ENCODE data around the gene NTMT1.

The NTMT1 gene

GRCh38 chr9:129676975-129677374 is 51.0 kb downstream of the NTMT1 start:
- Histone ChIP-seq H3K27me3 (ENCODE audit: control insufficient read depth in 1 of 2, insufficient read depth in 2 of 2, low read length in 2 of 2) (no peaks in the 10 kb centered on the region), H3K27ac (ENCODE audit: low read depth, low read length) (no peak overlapping the region), H3K4me1 (ENCODE audit: control insufficient read depth in 1 of 2, insufficient read depth in 2 of 2, low read length in 2 of 2) (no peaks in the 10 kb centered on the region), H3K9ac (ENCODE audit: low read depth in 1 of 2, low read length in 2 of 2) (no peak overlapping the region), H3K4me3 (ENCODE audit: low read depth in 1 of 2, low read length in 2 of 2) (no peak overlapping the region), H3K9me3 (ENCODE audit: control insufficient read depth in 1 of 2, low read length in 2 of 2) (no peaks in the 10 kb centered on the region), H3K36me3 (ENCODE audit: control insufficient read depth in 1 of 2, insufficient read depth in 2 of 2, low read length in 2 of 2) (no peaks in the 10 kb centered on the region)

- Histone ChIP-seq H3K27ac (ENCODE audit: low read depth, low read length) (no peak overlapping the region), H3K9ac (ENCODE audit: low read depth in 1 of 2, low read length in 2 of 2) (no peak overlapping the region), H3K9me3 (ENCODE audit: control insufficient read depth in 1 of 2, low read length in 2 of 2) (no peaks in the 10 kb centered on the region), H3K27me3 (ENCODE audit: control insufficient read depth in 1 of 2, insufficient read depth in 2 of 2, low read length in 2 of 2) (no peaks in the 10 kb centered on the region), H3K4me3 (ENCODE audit: low read depth in 1 of 2, low read length in 2 of 2) (no peak overlapping the region), H3K4me1 (ENCODE audit: control insufficient read depth in 1 of 2, insufficient read depth in 2 of 2, low read length in 2 of 2) (no peaks in the 10 kb centered on the region), H3K36me3 (ENCODE audit: control insufficient read depth in 1 of 2, insufficient read depth in 2 of 2, low read length in 2 of 2) (no peaks in the 10 kb centered on the region)
Observed at GRCh38 chr9:129677456-129677855, 51.5 kb downstream of the NTMT1 start.

- H3K27me3 ChIP-seq (ENCODE audit: control insufficient read depth in 1 of 2, insufficient read depth in 2 of 2, low read length in 2 of 2): no peaks in the 10 kb centered on the region
- no peaks in the 10 kb centered on the region for H3K9me3 ChIP-seq (ENCODE audit: control insufficient read depth in 1 of 2, low read length in 2 of 2)
- no peak overlapping the region for H3K4me3 ChIP-seq (ENCODE audit: low read depth in 1 of 2, low read length in 2 of 2)
- no peaks in the 10 kb centered on the region for H3K36me3 ChIP-seq (ENCODE audit: control insufficient read depth in 1 of 2, insufficient read depth in 2 of 2, low read length in 2 of 2)
- no peak overlapping the region for H3K9ac ChIP-seq (ENCODE audit: low read depth in 1 of 2, low read length in 2 of 2)
- no peak overlapping the region for H3K27ac ChIP-seq (ENCODE audit: low read depth, low read length)
- no peaks in the 10 kb centered on the region for H3K4me1 ChIP-seq (ENCODE audit: control insufficient read depth in 1 of 2, insufficient read depth in 2 of 2, low read length in 2 of 2)
Observed at GRCh38 chr9:129678844-129679243, 52.9 kb downstream of the NTMT1 start.

GRCh38 chr9:129679537-129679936 is 53.6 kb downstream of the NTMT1 start:
- no peak overlapping the region for H3K4me3 ChIP-seq (ENCODE audit: low read depth in 1 of 2, low read length in 2 of 2)
- H3K9ac ChIP-seq (ENCODE audit: low read depth in 1 of 2, low read length in 2 of 2): no peak overlapping the region
- H3K36me3 ChIP-seq (ENCODE audit: control insufficient read depth in 1 of 2, insufficient read depth in 2 of 2, low read length in 2 of 2): no peaks in the 10 kb centered on the region
- no peaks in the 10 kb centered on the region for H3K4me1 ChIP-seq (ENCODE audit: control insufficient read depth in 1 of 2, insufficient read depth in 2 of 2, low read length in 2 of 2)
- H3K9me3 ChIP-seq (ENCODE audit: control insufficient read depth in 1 of 2, low read length in 2 of 2): no peaks in the 10 kb centered on the region
- no peaks in the 10 kb centered on the region for H3K27me3 ChIP-seq (ENCODE audit: control insufficient read depth in 1 of 2, insufficient read depth in 2 of 2, low read length in 2 of 2)
- H3K27ac ChIP-seq (ENCODE audit: low read depth, low read length): no peak overlapping the region

GRCh38 chr9:129681924-129682323 is 56.0 kb downstream of the NTMT1 start:
- H3K27ac ChIP-seq (ENCODE audit: low read depth, low read length): no peak overlapping the region
- H3K4me1 ChIP-seq (ENCODE audit: control insufficient read depth in 1 of 2, insufficient read depth in 2 of 2, low read length in 2 of 2): no peaks in the 10 kb centered on the region
- H3K4me3 ChIP-seq (ENCODE audit: low read depth in 1 of 2, low read length in 2 of 2): no peak overlapping the region
- H3K36me3 ChIP-seq (ENCODE audit: control insufficient read depth in 1 of 2, insufficient read depth in 2 of 2, low read length in 2 of 2): no peaks in the 10 kb centered on the region
- no peaks in the 10 kb centered on the region for H3K27me3 ChIP-seq (ENCODE audit: control insufficient read depth in 1 of 2, insufficient read depth in 2 of 2, low read length in 2 of 2)
- H3K9me3 ChIP-seq (ENCODE audit: control insufficient read depth in 1 of 2, low read length in 2 of 2): no peaks in the 10 kb centered on the region
- H3K9ac ChIP-seq (ENCODE audit: low read depth in 1 of 2, low read length in 2 of 2): no peak overlapping the region

GRCh38 chr9:129682381-129682780 is 56.4 kb downstream of the NTMT1 start:
- H3K9ac ChIP-seq (ENCODE audit: low read depth in 1 of 2, low read length in 2 of 2): no peak overlapping the region
- H3K27me3 ChIP-seq (ENCODE audit: control insufficient read depth in 1 of 2, insufficient read depth in 2 of 2, low read length in 2 of 2): no peaks in the 10 kb centered on the region
- H3K36me3 ChIP-seq (ENCODE audit: control insufficient read depth in 1 of 2, insufficient read depth in 2 of 2, low read length in 2 of 2): no peaks in the 10 kb centered on the region
- no peaks in the 10 kb centered on the region for H3K4me1 ChIP-seq (ENCODE audit: control insufficient read depth in 1 of 2, insufficient read depth in 2 of 2, low read length in 2 of 2)
- no peak overlapping the region for H3K27ac ChIP-seq (ENCODE audit: low read depth, low read length)
- H3K9me3 ChIP-seq (ENCODE audit: control insufficient read depth in 1 of 2, low read length in 2 of 2): no peaks in the 10 kb centered on the region
- no peak overlapping the region for H3K4me3 ChIP-seq (ENCODE audit: low read depth in 1 of 2, low read length in 2 of 2)

- Histone ChIP-seq H3K4me1 (ENCODE audit: control insufficient read depth in 1 of 2, insufficient read depth in 2 of 2, low read length in 2 of 2) (no peaks in the 10 kb centered on the region), H3K9ac (ENCODE audit: low read depth in 1 of 2, low read length in 2 of 2) (no peak overlapping the region), H3K4me3 (ENCODE audit: low read depth in 1 of 2, low read length in 2 of 2) (no peak overlapping the region), H3K27ac (ENCODE audit: low read depth, low read length) (no peak overlapping the region), H3K9me3 (ENCODE audit: control insufficient read depth in 1 of 2, low read length in 2 of 2) (no peaks in the 10 kb centered on the region), H3K36me3 (ENCODE audit: control insufficient read depth in 1 of 2, insufficient read depth in 2 of 2, low read length in 2 of 2) (no peaks in the 10 kb centered on the region), H3K27me3 (ENCODE audit: control insufficient read depth in 1 of 2, insufficient read depth in 2 of 2, low read length in 2 of 2) (no peaks in the 10 kb centered on the region)
Observed at GRCh38 chr9:129685220-129685932, 59.4 kb downstream of the NTMT1 start.

All from duodenal mucosa (tissue), 2 donors.